ENCODE data around the gene DYSF. TPM values are rescaled to one million over a fixed set of nuclear protein-coding genes. Genes with fewer than 3 reads are reported as not detected.

Gene DYSF
- total RNA-seq, 4 donors from 2014 or later: 2.6 to 20.7 (median 12.7) TPM

GRCh38 chr2:71556692-71557250 lies 103.4 kb downstream of the DYSF start:
- DNase-seq: no peak
- no peak overlapping the region for H3K4me3 ChIP-seq
- no peaks in the 10 kb centered on the region for H3K36me3 ChIP-seq
- no peaks in the 10 kb centered on the region for H3K9me3 ChIP-seq
- H3K27ac ChIP-seq: no peak overlapping the region
- no peaks in the 10 kb centered on the region for H3K4me1 ChIP-seq
- H3K27me3 ChIP-seq: no peaks in the 10 kb centered on the region
- intact Hi-C loops (cut with DNase I; ENCODE audit: low total_unique reads): no loop called here
- TF ChIP-seq POLR2A (IDR thresholded peaks at IDR 0.05): no peak
- no peak for TF ChIP-seq CTCF (IDR thresholded peaks at IDR 0.05)

GRCh38 chr2:71557321-71557720 lies 104.0 kb downstream of the DYSF start:
- TF ChIP-seq POLR2A (IDR thresholded peaks at IDR 0.05) (no peak), CTCF (IDR thresholded peaks at IDR 0.05) (no peak)
- no peaks in the 10 kb centered on the region for H3K9me3 ChIP-seq
- H3K27me3 ChIP-seq: no peaks in the 10 kb centered on the region
- no peak for DNase-seq
- intact Hi-C loops (cut with DNase I; ENCODE audit: low total_unique reads): no loop called here
- no peak overlapping the region for H3K4me3 ChIP-seq
- H3K27ac ChIP-seq: no peak overlapping the region
- no peaks in the 10 kb centered on the region for H3K4me1 ChIP-seq
- no peaks in the 10 kb centered on the region for H3K36me3 ChIP-seq

DNA sequence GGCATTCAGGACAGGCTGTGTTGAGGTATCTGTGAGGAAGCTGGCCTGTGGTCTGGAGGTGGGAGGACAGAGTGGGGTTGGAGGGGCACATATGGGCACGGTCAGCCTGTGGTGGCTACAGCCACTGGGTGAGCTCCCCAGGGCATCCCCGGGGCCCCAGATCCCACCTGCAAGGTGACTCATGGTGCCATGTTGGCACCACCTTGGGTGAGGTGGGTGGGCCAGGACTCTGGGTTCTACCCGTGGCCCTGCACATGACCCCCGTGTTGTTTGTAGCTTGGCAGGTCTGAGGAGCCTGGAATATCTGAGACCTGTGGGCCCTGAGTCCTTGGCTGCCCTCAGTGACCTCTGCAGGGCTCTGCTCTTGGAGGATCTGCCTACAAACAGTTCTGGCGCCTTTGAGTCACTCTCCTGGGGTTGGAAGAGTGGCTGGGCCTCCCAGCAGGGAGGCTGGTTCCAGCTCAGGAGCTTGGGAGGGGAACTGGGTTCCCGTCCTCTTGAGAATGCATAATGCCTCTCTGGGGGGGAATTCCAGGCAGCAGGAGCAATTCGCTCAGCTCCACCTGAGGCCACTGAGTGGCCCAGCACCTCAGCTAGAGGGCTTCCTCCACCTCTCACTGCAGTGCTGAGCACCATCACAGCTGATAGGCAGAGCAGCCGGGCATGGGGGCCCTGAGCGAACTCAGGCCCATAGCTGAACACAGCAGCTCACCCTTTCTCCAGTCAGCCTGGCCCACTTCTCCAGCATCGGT lies 105.1 kb downstream of the DYSF start:
- Histone ChIP-seq H3K4me3 (no peak overlapping the region), H3K27ac (no peak overlapping the region), H3K36me3 (no peaks in the 10 kb centered on the region), H3K4me1 (no peaks in the 10 kb centered on the region), H3K27me3 (no peaks in the 10 kb centered on the region), H3K9me3 (no peaks in the 10 kb centered on the region)
- intact Hi-C loops (cut with DNase I; ENCODE audit: low total_unique reads): no loop called here
- no peak for DNase-seq
- TF ChIP-seq POLR2A (IDR thresholded peaks at IDR 0.05) (no peak), CTCF (IDR thresholded peaks at IDR 0.05) (no peak)

DNA sequence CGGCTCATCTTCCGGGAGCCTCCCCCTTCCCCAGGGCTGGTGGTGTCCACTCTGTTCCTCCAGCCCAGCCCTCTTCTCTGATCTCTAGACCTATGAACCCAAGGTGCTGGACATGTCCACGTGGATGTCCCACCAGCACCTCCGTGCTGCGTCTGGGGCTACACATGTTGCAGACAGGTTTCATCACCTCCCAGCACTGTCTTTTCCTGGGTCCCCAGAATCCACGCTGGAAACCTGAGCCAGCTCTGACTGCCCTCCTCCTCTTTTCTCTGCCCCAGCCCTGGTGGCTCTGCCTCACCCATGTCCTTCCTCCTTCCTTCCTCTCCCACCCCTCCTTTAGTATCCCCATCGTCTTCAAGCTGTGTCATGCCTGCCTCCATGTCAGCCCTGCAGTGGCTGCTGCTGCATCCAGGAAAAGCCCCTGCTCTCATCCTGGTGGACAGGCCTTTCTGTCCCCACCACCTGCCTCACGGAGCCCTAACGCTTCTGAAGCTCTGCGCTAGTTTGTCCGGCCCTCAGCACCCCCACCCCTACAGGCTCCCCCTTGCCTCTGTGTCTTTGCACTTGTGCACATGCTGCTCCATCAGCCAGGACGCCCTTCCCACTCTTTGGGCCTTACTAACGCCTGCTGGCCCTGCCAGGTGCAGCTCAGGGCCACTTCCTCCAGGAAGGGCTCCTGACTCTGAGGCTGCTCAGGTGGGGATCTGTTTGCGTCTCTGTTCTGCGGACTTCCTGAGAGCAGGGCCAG lies 105.9 kb downstream of the DYSF start:
- Histone ChIP-seq H3K4me3 (no peak overlapping the region), H3K9me3 (no peaks in the 10 kb centered on the region), H3K27me3 (no peaks in the 10 kb centered on the region), H3K27ac (no peak overlapping the region), H3K4me1 (no peaks in the 10 kb centered on the region), H3K36me3 (no peaks in the 10 kb centered on the region)
- intact Hi-C loops (cut with DNase I; ENCODE audit: low total_unique reads): no loop called here
- no peak for DNase-seq
- TF ChIP-seq CTCF (IDR thresholded peaks at IDR 0.05) (no peak), POLR2A (IDR thresholded peaks at IDR 0.05) (no peak)
